Activated T-cell treated with anti-CD3 and anti-CD28 coated beads for 48 hours (primary cell): ENCODE results near the gene BRSK1.
A peak's percentile ranks its signal among the peaks of the same experiment; 100 is the strongest.
"Not testable (repeated sequence)": the region's sequence is repeated elsewhere in the genome, so short reads cannot be mapped to it uniquely, and the experiment has no call there.

ENCODE experiments used
- DNase-seq: peaks from one replicate; pipeline ENCODE4 v3.0.0-alpha.2; 2020; ENCODE audit warnings: low read depth

Gene BRSK1

GRCh38 chr19:55304279-55304978, 20.6 kb downstream of the BRSK1 start:
- peak; percentile 23 for DNase-seq

GRCh38 chr19:55304980-55305379, 21.2 kb downstream of the BRSK1 start:
- DNase-seq = no peak

- peak; percentile 32 for DNase-seq
These were observed 21.7 kb downstream of the BRSK1 start for GRCh38 chr19:55305491-55305890.

GRCh38 chr19:55305983-55306562, 22.3 kb downstream of the BRSK1 start:
- no peak for DNase-seq

DNA sequence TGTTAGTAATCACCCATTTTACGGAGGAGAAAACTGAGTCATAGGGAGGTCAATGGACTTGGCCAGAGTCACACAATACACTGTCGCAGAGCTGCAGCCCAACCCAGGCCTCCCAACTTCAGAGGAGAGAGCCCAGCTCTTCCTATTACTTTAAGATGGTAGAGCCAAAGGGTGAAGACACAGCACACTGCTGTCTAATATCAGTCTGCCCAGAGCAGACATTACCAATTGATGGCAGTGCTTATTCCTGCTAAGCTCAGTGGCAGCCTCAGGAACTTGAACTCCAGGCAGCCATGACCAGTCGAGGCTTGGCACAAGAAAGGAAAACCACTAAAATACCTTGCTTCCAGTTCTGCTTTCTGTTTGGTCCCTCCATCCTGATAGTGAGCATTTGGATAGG, 22.9 kb downstream of the BRSK1 start:
- no peak for DNase-seq

GRCh38 chr19:55308281-55308680, 24.5 kb downstream of the BRSK1 start:
- no peak for DNase-seq

GRCh38 chr19:55309448-55309847, 25.7 kb downstream of the BRSK1 start:
- DNase-seq = no peak

GRCh38 chr19:55310498-55310897, 26.7 kb downstream of the BRSK1 start:
- DNase-seq = no peak

DNA sequence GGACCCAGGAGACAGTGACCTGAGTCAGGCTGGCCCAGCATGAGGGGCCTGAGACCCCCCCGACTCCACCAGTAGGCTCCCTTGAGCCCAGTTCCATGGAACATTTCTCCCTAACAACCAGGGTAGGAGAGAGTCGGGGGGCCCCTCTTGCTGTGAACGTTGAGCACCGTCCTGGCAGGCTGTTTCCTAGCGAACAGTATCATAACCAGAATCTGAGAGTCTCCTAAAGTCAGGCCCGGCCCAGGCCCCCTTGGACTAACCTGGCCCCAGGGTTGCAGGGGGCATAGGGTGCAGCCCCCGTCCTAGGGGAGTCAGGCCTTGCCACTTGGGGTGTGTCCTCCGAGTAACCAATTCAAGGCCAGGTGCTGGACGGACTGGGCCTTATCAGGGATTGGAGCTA, 27.6 kb downstream of the BRSK1 start:
- no peak for DNase-seq

DNA sequence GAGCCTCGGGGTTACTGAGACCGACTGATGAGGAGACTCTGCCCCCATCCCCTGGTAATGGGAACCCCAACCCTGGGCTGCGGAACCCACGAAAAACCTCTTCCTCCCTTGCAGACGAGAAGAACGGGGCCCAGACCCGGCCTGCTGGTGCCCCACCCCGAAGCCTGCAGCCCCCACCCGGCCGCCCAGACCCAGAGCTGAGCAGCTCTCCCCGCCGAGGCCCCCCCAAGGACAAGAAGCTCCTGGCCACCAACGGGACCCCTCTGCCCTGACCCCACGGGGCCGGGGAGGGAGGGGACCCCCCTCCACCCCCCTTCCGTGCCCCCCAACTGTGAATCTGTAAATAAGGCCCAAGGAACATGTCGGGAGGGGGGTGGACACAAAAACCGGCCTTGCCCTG, 28.0 kb downstream of the BRSK1 start:
- DNase-seq = no peak

- DNase-seq = no peak
These were observed 29.1 kb downstream of the BRSK1 start for GRCh38 chr19:55312621-55313512.

GRCh38 chr19:55314396-55314795, 30.6 kb downstream of the BRSK1 start:
- DNase-seq = no peak

DNA sequence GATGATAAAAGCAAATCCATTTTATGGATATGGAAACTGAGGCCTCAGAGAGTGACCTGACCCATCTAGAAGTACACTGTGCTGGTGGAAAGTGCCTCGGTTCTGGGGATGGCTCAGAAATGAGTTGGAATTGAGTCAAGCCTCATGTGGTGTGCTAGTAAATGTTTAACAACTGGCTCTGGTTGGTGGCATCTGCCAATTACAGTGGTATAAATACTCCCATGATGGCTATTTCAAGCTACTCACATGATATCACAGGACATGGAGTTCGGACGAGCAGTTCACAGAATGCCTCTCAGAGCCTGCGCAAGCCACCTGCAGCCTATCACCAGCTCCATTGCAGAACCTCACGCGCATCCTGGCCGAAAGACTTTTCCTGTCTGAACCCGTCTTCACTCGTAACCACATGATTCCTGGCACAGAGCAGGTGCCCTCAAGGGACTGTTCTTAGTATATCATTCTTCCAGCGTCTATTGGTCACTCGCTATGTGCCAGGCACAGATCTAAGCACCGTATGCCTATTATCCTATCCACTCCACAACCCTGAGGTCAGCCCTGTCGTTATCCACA, 32.2 kb downstream of the BRSK1 start:
- DNase-seq = no peak

DNA sequence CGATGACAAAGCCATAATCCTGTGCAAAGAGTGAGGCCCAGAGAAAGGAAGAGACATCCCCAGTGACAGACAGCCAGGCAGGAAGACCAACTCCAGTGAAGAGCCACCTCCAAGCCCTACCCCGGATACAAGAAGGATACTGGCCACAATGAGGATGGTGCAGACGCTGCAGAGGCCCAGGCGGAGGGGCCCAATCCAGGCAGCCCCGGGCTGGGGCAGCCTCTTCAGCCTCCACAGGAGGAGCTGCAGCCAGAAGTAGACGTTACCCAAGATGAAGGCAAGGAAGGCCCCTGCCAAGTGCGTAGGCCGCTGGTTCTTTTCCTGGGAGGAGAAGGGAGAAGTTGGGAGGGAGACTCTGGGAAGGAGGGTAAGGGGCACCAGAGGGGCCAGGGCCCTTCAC, 32.8 kb downstream of the BRSK1 start:
- DNase-seq = no peak

DNA sequence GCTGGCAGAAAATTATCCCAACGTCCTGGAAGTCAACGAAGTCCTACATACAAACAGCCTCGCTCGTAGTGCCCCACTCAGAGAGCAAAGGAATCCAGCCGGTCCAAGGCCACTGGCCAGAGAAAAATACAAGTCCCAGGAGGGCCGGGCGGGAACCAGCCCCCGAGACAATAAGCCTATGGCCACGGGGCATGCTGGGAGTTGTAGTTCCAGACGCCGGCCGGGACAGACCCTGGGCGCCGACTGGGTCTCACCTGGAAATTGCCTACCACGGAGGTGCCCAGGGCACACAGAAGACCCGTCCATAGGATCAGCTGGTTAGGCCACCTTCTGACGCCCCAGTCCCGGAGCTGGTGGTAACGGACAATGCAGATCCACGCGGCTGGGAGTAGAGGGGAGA, 36.0 kb downstream of the BRSK1 start:
- no peak for DNase-seq

GRCh38 chr19:55320844-55321419, 37.1 kb downstream of the BRSK1 start:
- DNase-seq = no peak

DNA sequence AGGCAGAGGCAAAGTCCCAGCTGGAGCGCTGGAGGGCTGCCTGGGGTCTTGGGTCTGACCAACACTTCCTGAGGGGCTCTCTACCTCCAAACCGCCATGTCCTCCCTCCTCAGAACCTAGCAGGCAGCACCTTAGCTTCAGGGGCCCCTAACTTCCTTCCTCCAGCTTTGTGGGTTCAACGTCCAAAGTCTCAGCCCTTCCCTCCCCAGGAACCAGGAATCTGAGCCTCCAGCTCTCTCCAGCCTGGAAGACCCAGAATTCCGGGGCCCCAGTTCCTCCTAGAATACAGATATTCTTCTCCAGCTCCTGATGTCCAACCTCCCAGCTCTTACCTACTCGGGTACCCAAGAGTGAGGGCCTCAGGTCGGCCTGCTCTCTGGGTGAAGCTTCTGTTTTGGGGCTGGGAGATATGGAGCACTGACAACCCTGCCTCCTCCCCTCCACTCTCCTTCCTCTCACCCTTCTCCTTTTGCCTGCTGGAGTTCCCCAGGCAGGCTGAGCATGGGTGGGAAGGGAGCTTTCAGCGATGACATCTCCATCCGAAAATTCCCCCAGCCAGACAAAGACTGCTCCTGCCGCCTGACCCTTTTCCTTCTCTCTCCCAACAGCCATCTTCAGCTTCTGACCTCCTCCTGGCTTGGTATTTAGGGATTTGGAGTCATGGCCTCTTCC, 37.8 kb downstream of the BRSK1 start:
- no peak for DNase-seq

GRCh38 chr19:55322204-55322885, 38.5 kb downstream of the BRSK1 start:
- DNase-seq = no peak

- no peak for DNase-seq
These were observed 40.9 kb downstream of the BRSK1 start for GRCh38 chr19:55324662-55325061.

DNA sequence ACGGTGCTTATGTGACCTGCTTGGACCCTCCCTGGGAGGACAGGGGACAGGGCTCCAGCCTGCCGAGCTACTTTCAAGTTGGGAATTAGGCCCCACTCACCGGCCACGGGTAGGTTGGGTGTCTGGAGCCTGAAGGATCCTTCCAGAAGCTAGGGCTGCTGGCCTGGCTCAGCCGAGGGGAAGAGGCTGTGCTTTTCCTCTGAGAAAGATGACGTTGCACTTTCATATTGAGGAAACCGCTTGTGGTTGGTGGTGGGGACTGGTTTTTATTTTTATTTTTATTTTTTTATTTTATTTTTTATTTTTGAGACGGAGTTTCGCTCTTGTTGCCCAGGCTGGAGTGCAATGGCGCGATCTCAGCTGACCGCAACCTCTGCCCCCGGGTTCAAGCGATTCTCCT, 41.4 kb downstream of the BRSK1 start, which contains the start of gene TMEM150B:
Gene TMEM150B (minus strand): TSS at position 170 of the 400 bp plus-strand sequence. CDS start 4,305 bp downstream, outside the sequence.
- DNase-seq = no peak

- not testable (repeated sequence) for DNase-seq
These were observed 45.0 kb downstream of the BRSK1 start for GRCh38 chr19:55328774-55329318.
